OCI-LY1 (cell line): ENCODE data around the gene EDN2.

Experiments
- H2AFZ ChIP-seq: fragments of 200-600 bp; sonication (generic), shearing (Covaris generic); 2 replicates; pipeline ENCODE4 v1.6.0; 2014; ENCODE audit warnings: antibody characterized with exemption, mild to moderate bottlenecking, low read length
- H3F3A ChIP-seq: fragments of 200-600 bp; sonication (generic), shearing (Covaris generic); 2 replicates; pipeline ENCODE4 v1.6.0; 2014; ENCODE audit warnings: mild to moderate bottlenecking, antibody characterized with exemption, low read length, moderate library complexity; ENCODE audit not compliant: insufficient read depth
- H3K27ac ChIP-seq: fragments of 200-600 bp; sonication (generic); 2 replicates; pipeline ENCODE4 v1.5.1; 2014; ENCODE audit warnings: low read length, mixed run types, mild to moderate bottlenecking, low read depth; ENCODE audit not compliant: poor library complexity, severe bottlenecking
- H3K27me3 ChIP-seq: fragments of 200-600 bp; sonication (generic); 2 replicates; pipeline ENCODE4 v1.6.0; 2014; ENCODE audit warnings: antibody characterized with exemption, mild to moderate bottlenecking, low read length, moderate library complexity; ENCODE audit not compliant: insufficient read depth
- H3K36me3 ChIP-seq: fragments of 200-600 bp; sonication (generic); 2 replicates; pipeline ENCODE4 v1.6.1; 2014; ENCODE audit warnings: mild to moderate bottlenecking, antibody characterized with exemption, low read length, moderate library complexity, mixed read lengths; ENCODE audit not compliant: insufficient read depth
- H3K4me1 ChIP-seq: fragments of 200-600 bp; sonication (generic); 2 replicates; pipeline ENCODE4 v1.5.1; 2014; ENCODE audit warnings: mild to moderate bottlenecking, low read length, moderate library complexity; ENCODE audit not compliant: insufficient read depth, severe bottlenecking
- H3K4me2 ChIP-seq: fragments of 200-600 bp; sonication (generic), shearing (Covaris generic); 2 replicates; pipeline ENCODE4 v1.6.1; 2014; ENCODE audit warnings: low read length
- H3K4me3 ChIP-seq: fragments of 200-600 bp; sonication (generic); 2 replicates; pipeline ENCODE4 v1.5.1; 2014; ENCODE audit warnings: low read length, low read depth, mild to moderate bottlenecking, mixed read lengths; ENCODE audit not compliant: poor library complexity, severe bottlenecking
- H3K79me2 ChIP-seq: fragments of 200-600 bp; shearing (Covaris generic); 2 replicates; pipeline ENCODE4 v1.6.1; 2016; ENCODE audit warnings: mixed run types, low read length, mixed read lengths; ENCODE audit not compliant: insufficient read depth
- H3K9ac ChIP-seq: fragments of 200-600 bp; sonication (generic), shearing (Covaris generic); 2 replicates; pipeline ENCODE4 v1.6.1; 2014; ENCODE audit warnings: mild to moderate bottlenecking, low read length, mixed read lengths
- H3K9me2 ChIP-seq: fragments of 200-600 bp; sonication (generic), shearing (Covaris generic); 2 replicates; pipeline ENCODE4 v1.6.1; 2014; ENCODE audit warnings: low read depth, mild to moderate bottlenecking, low read length, mixed read lengths
- H3K9me3 ChIP-seq: fragments of 200-600 bp; shearing (Covaris generic); 2 replicates; pipeline ENCODE4 v1.6.1; 2014; ENCODE audit warnings: low read length, mixed read lengths
- H4K20me1 ChIP-seq: fragments of 200-600 bp; sonication (generic), shearing (Covaris generic); 2 replicates; pipeline ENCODE4 v1.6.0; 2016; ENCODE audit warnings: mild to moderate bottlenecking, low read length; ENCODE audit not compliant: insufficient read depth
- CTCF ChIP-seq: fragments of 200-600 bp; sonication (generic), shearing (Covaris generic); IDR thresholded peaks from 2 replicates; pipeline ENCODE4 v1.5.1; 2017; ENCODE audit warnings: mild to moderate bottlenecking, antibody characterized with exemption, low read length, moderate library complexity, mixed read lengths
- EZH2 ChIP-seq: fragments of 200-600 bp; sonication (generic), shearing (Covaris generic); IDR thresholded peaks from 2 replicates; pipeline ENCODE4 v1.8.0; 2017; ENCODE audit warnings: borderline replicate concordance, mixed run types, mild to moderate bottlenecking, antibody characterized with exemption, low read length, moderate library complexity, mixed read lengths

The EDN2 gene

DNA sequence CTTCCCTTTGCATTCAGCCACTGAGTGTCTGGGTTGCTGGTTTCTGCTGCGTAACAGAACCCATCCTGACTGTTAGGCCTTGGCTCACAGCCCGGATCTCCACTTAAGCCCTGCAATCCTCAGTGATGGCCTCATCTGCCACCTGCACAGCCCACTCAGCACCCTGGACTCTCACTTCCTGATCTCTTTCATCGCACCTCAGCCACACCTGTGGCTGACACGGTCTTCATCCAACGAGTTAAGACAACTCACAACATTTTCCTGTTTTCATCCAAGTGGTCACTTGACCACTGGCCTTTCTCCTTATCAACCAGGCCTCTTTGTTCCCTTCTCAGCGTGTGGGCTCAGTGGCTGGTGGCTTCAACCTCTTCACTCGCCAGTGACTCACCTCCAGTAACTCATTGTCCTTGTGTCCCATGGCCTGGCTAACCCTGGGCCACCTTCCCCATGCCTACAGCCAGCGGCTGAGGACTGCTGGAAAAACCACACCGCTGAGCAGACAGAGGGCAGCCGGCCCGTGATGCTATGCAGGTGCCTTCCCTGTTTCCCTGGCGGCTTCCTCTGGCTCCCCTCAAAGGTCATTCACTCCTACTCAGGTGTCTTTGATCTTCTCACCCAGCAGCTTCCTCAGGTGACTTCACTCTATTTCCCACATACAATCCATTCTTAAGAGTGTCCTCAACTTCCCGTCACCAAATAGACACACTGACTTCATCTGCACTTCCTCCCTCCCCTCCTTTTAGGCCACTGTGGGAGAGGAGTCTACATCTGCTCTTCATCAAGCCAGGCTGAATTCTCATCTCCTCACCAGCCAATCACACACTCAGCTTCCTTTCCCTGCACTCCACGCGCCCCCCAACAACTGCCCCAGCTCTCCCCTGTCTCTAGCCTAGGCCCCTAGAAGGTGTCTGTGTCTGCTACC, 19.9 kb upstream of the EDN2 start:
- Histone ChIP-seq H3K9ac (no peak overlapping the region), H3K4me2 (no peak overlapping the region), H3K27me3 (0 out of 2 replicates have a peak, but pooled peaks cover 5% of the 10 kb centered on the region), H3K27ac (no peak overlapping the region), H3K4me3 (no peak overlapping the region), H3K36me3 (no peaks in the 10 kb centered on the region), H3F3A (no peaks in the 10 kb centered on the region), H3K79me2 (no peaks in the 10 kb centered on the region), H3K9me2 (no peaks in the 10 kb centered on the region), H3K4me1 (no peaks in the 10 kb centered on the region), H4K20me1 (no peaks in the 10 kb centered on the region), H2AFZ (no peak overlapping the region), H3K9me3 (no peaks in the 10 kb centered on the region)
- TF ChIP-seq EZH2 (no peak), CTCF (no peak)

DNA sequence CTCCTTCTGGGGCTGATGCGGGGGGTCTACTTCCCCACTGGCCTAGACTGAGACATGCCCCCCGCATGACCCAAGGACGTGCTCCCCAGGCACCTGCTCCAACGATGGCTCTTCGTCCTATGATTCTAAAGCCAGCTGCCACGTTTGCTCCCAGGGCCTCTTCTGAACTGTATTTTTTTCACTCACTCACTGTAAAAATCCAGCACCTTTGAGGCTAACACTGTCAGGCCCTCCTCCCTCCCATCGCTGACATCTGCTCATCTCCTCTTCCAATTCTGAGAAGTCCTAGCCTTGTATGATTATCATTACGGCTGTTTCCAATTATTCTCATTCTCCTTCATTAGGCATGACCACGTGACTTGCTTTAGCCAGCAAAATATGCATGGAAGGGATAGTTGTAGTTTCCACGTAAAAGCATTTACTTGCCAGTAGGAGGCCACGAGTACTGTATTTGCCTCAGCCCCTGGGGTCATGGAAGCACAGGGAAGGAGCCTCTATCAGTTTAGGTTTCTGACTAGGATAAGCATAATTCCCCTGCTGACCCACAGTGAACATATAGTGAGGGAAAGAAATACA, 19.1 kb upstream of the EDN2 start:
- TF ChIP-seq EZH2 (no peak), CTCF (no peak)
- Histone ChIP-seq H2AFZ (no peak overlapping the region), H3K79me2 (no peaks in the 10 kb centered on the region), H3K9me2 (no peaks in the 10 kb centered on the region), H4K20me1 (no peaks in the 10 kb centered on the region), H3K27ac (no peak overlapping the region), H3F3A (no peaks in the 10 kb centered on the region), H3K9ac (no peak overlapping the region), H3K27me3 (0 out of 2 replicates have a peak, but pooled peaks cover 5% of the 10 kb centered on the region), H3K36me3 (no peaks in the 10 kb centered on the region), H3K4me3 (no peak overlapping the region), H3K4me2 (no peak overlapping the region), H3K9me3 (no peaks in the 10 kb centered on the region), H3K4me1 (no peaks in the 10 kb centered on the region)

GRCh38 chr1:41502912-41503311, 18.4 kb upstream of the EDN2 start:
- TF ChIP-seq EZH2 (no peak), CTCF (no peak)
- Histone ChIP-seq H2AFZ (no peak overlapping the region), H4K20me1 (no peaks in the 10 kb centered on the region), H3K9me3 (no peaks in the 10 kb centered on the region), H3K4me3 (no peak overlapping the region), H3K79me2 (no peaks in the 10 kb centered on the region), H3K9ac (no peak overlapping the region), H3K4me2 (no peak overlapping the region), H3K27ac (no peak overlapping the region), H3F3A (no peaks in the 10 kb centered on the region), H3K4me1 (no peaks in the 10 kb centered on the region), H3K27me3 (0 out of 2 replicates have a peak, but pooled peaks cover 5% of the 10 kb centered on the region), H3K36me3 (no peaks in the 10 kb centered on the region), H3K9me2 (no peaks in the 10 kb centered on the region)
